IPS-20b (cell line): ENCODE data around the gene LHB.

ENCODE experiments used
- H3K27ac ChIP-seq: one replicate; pipeline ENCODE4 v1.5.1; 2013; ENCODE audit warnings: low read length
- H3K27me3 ChIP-seq: 2 replicates; pipeline ENCODE4 v1.6.1; 2013; ENCODE audit warnings: mild to moderate bottlenecking, low read length, inconsistent platforms; ENCODE audit not compliant: insufficient read depth
- H3K36me3 ChIP-seq: 2 replicates; pipeline ENCODE4 v1.6.1; 2013; ENCODE audit warnings: low read depth, mild to moderate bottlenecking, inconsistent platforms, low read length, moderate library complexity; ENCODE audit not compliant: insufficient read depth
- H3K4me1 ChIP-seq: 2 replicates; pipeline ENCODE4 v1.6.1; 2013; ENCODE audit warnings: mild to moderate bottlenecking, control low read depth, inconsistent platforms, low read length, moderate library complexity; ENCODE audit not compliant: insufficient read depth
- H3K4me3 ChIP-seq: 2 replicates; pipeline ENCODE4 v1.5.1; 2013; ENCODE audit warnings: mild to moderate bottlenecking, low read length, inconsistent platforms
- H3K9ac ChIP-seq: 2 replicates; pipeline ENCODE4 v1.6.1; 2013; ENCODE audit warnings: low read depth, mild to moderate bottlenecking, inconsistent platforms, low read length, moderate library complexity
- H3K9me3 ChIP-seq: 2 replicates; pipeline ENCODE4 v1.6.1; 2013; ENCODE audit warnings: mild to moderate bottlenecking, low read depth, low read length, inconsistent platforms; ENCODE audit not compliant: insufficient read depth

Gene LHB

GRCh38 chr19:48968179-48968661 lies 48.7 kb downstream of the LHB start:
- no peaks in the 10 kb centered on the region for H3K27me3 ChIP-seq
- H3K27ac ChIP-seq: no peak overlapping the region
- H3K4me1 ChIP-seq: peaks cover 15% of the 10 kb centered on the region
- H3K9ac ChIP-seq: no peak overlapping the region
- no peaks in the 10 kb centered on the region for H3K9me3 ChIP-seq
- no peak overlapping the region for H3K4me3 ChIP-seq
- H3K36me3 ChIP-seq: peaks cover 49% of the 10 kb centered on the region

- Histone ChIP-seq H3K36me3 (peaks cover 45% of the 10 kb centered on the region), H3K27me3 (no peaks in the 10 kb centered on the region), H3K4me1 (peaks cover 17% of the 10 kb centered on the region), H3K27ac (no peak overlapping the region), H3K9me3 (no peaks in the 10 kb centered on the region), H3K4me3 (no peak overlapping the region), H3K9ac (no peak overlapping the region)
Measured at GRCh38 chr19:48967346-48968178, 49.3 kb downstream of the LHB start.

- Histone ChIP-seq H3K36me3 (peaks cover 45% of the 10 kb centered on the region), H3K9ac (peak overlapping the region; percentile 95; the same call in 1 of the 2 replicates), H3K4me1 (peaks cover 17% of the 10 kb centered on the region), H3K27ac (no peak overlapping the region), H3K4me3 (peak overlapping the region; percentile 86), H3K27me3 (no peaks in the 10 kb centered on the region), H3K9me3 (no peaks in the 10 kb centered on the region)
Measured at GRCh38 chr19:48966541-48967345, 50.1 kb downstream of the LHB start.
